Fibroblast of lung (primary cell): ENCODE results near the gene GIMAP8. TPM values are rescaled to one million over a fixed set of nuclear protein-coding genes. Genes with fewer than 3 reads are reported as not detected.

Source experiments
- DNase-seq, 2 donors: peaks; one replicate each; pipeline versions ENCODE4 v3.0.0 to v3.0.0-alpha.2; 2010; ENCODE audit warnings: low read depth in 2 of 2
- H2AFZ ChIP-seq: 2 replicates; pipeline ENCODE4 v1.5.1; 2012; ENCODE audit warnings: low read length, control low read depth, inconsistent platforms
- H3K27ac ChIP-seq: 2 replicates; pipeline ENCODE4 v1.5.1; 2011; ENCODE audit warnings: low read length, control low read depth; ENCODE audit not compliant: insufficient read depth
- H3K27me3 ChIP-seq: 2 replicates; pipeline ENCODE4 v1.5.1; 2011; ENCODE audit warnings: mild to moderate bottlenecking, low read length; ENCODE audit not compliant: control insufficient read depth, insufficient read depth
- H3K36me3 ChIP-seq: 2 replicates; pipeline ENCODE4 v1.5.1; 2011; ENCODE audit warnings: low read length; ENCODE audit not compliant: control insufficient read depth, insufficient read depth
- H3K4me1 ChIP-seq: 2 replicates; pipeline ENCODE4 v1.5.1; 2011; ENCODE audit warnings: low read length; ENCODE audit not compliant: control insufficient read depth, insufficient read depth; ENCODE audit errors: extremely low read depth
- H3K4me2 ChIP-seq: 2 replicates; pipeline ENCODE4 v1.5.1; 2011; ENCODE audit warnings: low read length, control low read depth; ENCODE audit not compliant: insufficient read depth; ENCODE audit errors: extremely low read depth
- H3K4me3 ChIP-seq, 4 experiments: fragments of 200-600 bp in 1 of 4; sonication (generic) in 1 of 4; replicated peaks in 1 of 4; 2 replicates each; pipeline ENCODE4 v1.5.1; 2011 to 2016; ENCODE audit warnings: low read length in 4 of 4, low read depth in 3 of 4, mild to moderate bottlenecking in 3 of 4, control low read depth in 2 of 4, inconsistent platforms in 1 of 4, mixed read lengths in 1 of 4; ENCODE audit not compliant: insufficient read depth in 1 of 4; ENCODE audit errors: control extremely low read depth in 1 of 4
- H3K79me2 ChIP-seq: 2 replicates; pipeline ENCODE4 v1.5.1; 2012; ENCODE audit warnings: mild to moderate bottlenecking, low read length, inconsistent platforms; ENCODE audit not compliant: control insufficient read depth, insufficient read depth
- H3K9ac ChIP-seq: 2 replicates; pipeline ENCODE4 v1.5.1; 2011; ENCODE audit warnings: mild to moderate bottlenecking, low read length, control low read depth; ENCODE audit not compliant: insufficient read depth
- H3K9me3 ChIP-seq: 2 replicates; pipeline ENCODE4 v1.5.1; 2012; ENCODE audit warnings: low read depth, low read length; ENCODE audit not compliant: control insufficient read depth, insufficient read depth
- H4K20me1 ChIP-seq: 2 replicates; pipeline ENCODE4 v1.5.1; 2011; ENCODE audit warnings: low read length; ENCODE audit not compliant: control insufficient read depth, insufficient read depth; ENCODE audit errors: extremely low read depth
- CTCF ChIP-seq, 2 donors: IDR thresholded peaks in 1 of 2; conservative IDR thresholded peaks in 1 of 2; 1 replicate in 1 of 2; 2 replicates in 1 of 2; pipeline ENCODE4 v1.5.1; 2011 to 2012; ENCODE audit warnings: low read length in 2 of 2, control low read depth in 1 of 2, inconsistent platforms in 1 of 2, low read depth in 1 of 2, mild to moderate bottlenecking in 1 of 2
- EZH2 ChIP-seq: IDR thresholded peaks from 2 replicates; pipeline ENCODE4 v1.5.1; 2012; ENCODE audit warnings: low read length, control low read depth, mild to moderate bottlenecking; ENCODE audit errors: missing control alignments
- polyA minus RNA-seq: library from RNA; depleted of rRNA, polyadenylated mRNA; stranded (reverse); fragments of >200 nt; gene quantifications from 2 replicates; pipeline ENCODE4 v1.2.3, GENCODE V29; 2011; ENCODE audit warnings: low replicate concordance
- polyA plus RNA-seq, 2 donors: library from polyadenylated mRNA; depleted of rRNA in 1 of 2; stranded (reverse) in 1 of 2; unstranded in 1 of 2; fragments of >200 nt; gene quantifications; 2 replicates each; pipeline ENCODE4 v1.2.1, GENCODE V29; 2011 to 2012; ENCODE audit warnings: missing spikeins in 1 of 2
- total RNA-seq: library from RNA; depleted of rRNA; stranded (reverse); fragments of >200 nt; gene quantifications from 2 replicates; pipeline ENCODE4 v1.2.1, GENCODE V29; 2014

Gene GIMAP8
- total RNA-seq: under 0.01 TPM in 2 replicates
- not detected in 2 replicates for polyA plus RNA-seq
- polyA plus RNA-seq (2012): not detected in 2 replicates
- not detected in 2 replicates for polyA minus RNA-seq

- Histone ChIP-seq H3K79me2 (no peaks in the 10 kb centered on the region), H3K4me1 (no peaks in the 10 kb centered on the region), H2AFZ (no peak within 1 kb of the TSS), H3K4me3 (no peak within 1 kb of the TSS), H3K4me2 (no peak within 1 kb of the TSS), H3K36me3 (no peaks in the 10 kb centered on the region), H3K9me3 (no peaks in the 10 kb centered on the region), H3K27me3 (no peaks in the 10 kb centered on the region), H4K20me1 (no peaks in the 10 kb centered on the region), H3K9ac (no peak within 1 kb of the TSS), H3K27ac (no peak within 1 kb of the TSS)
- DNase-seq: no peak
- TF ChIP-seq CTCF (conservative IDR thresholded peaks at IDR 0.05 in 1 of 2, IDR thresholded peaks at IDR 0.05 in 1 of 2; ENCODE audit: low read depth in 1 of 2, low read length in 2 of 2): no peak
- TF ChIP-seq EZH2: no peak
These were observed at the start of gene GIMAP8 for GRCh38 chr7:150450491-150451001. GIMAP8 (plus strand) TSS chr7:150450630; CDS start chr7:150466699, 16,069 bp downstream.

GRCh38 chr7:150400788-150401423 is 49.5 kb upstream of the GIMAP8 start:
- H3K27me3 ChIP-seq: no peaks in the 10 kb centered on the region
- H3K27ac ChIP-seq: no peak overlapping the region
- H4K20me1 ChIP-seq: no peaks in the 10 kb centered on the region
- no peaks in the 10 kb centered on the region for H3K79me2 ChIP-seq
- no peak overlapping the region for H3K4me2 ChIP-seq
- peaks cover 2% of the 10 kb centered on the region for H3K4me1 ChIP-seq
- DNase-seq: no peak
- no peaks in the 10 kb centered on the region for H3K9me3 ChIP-seq
- H3K4me3 ChIP-seq: no peak overlapping the region
- no peak for TF ChIP-seq EZH2
- TF ChIP-seq CTCF (conservative IDR thresholded peaks at IDR 0.05 in 1 of 2, IDR thresholded peaks at IDR 0.05 in 1 of 2; ENCODE audit: low read depth in 1 of 2, low read length in 2 of 2): no peak
- peaks cover 2% of the 10 kb centered on the region for H3K36me3 ChIP-seq
- H3K9ac ChIP-seq: no peak overlapping the region
- no peak overlapping the region for H2AFZ ChIP-seq

GRCh38 chr7:150401424-150401790 is 49.0 kb upstream of the GIMAP8 start:
- Histone ChIP-seq H3K27me3 (no peaks in the 10 kb centered on the region), H2AFZ (no peak overlapping the region), H3K27ac (no peak overlapping the region), H3K9me3 (no peaks in the 10 kb centered on the region), H3K9ac (no peak overlapping the region), H3K4me3 (no peak overlapping the region), H3K36me3 (peaks cover 2% of the 10 kb centered on the region), H3K79me2 (no peaks in the 10 kb centered on the region), H4K20me1 (no peaks in the 10 kb centered on the region), H3K4me1 (peaks cover 7% of the 10 kb centered on the region), H3K4me2 (no peak overlapping the region)
- TF ChIP-seq EZH2: no peak
- TF ChIP-seq CTCF (conservative IDR thresholded peaks at IDR 0.05 in 1 of 2, IDR thresholded peaks at IDR 0.05 in 1 of 2; ENCODE audit: low read depth in 1 of 2, low read length in 2 of 2): no peak
- no peak for DNase-seq
